ENCODE results near the gene PTCRA. TPM values are rescaled to one million over a fixed set of nuclear protein-coding genes. Genes with fewer than 3 reads are reported as not detected.

Gene PTCRA
- total RNA-seq, 2 donors from 2014 or later, result not detected

DNA sequence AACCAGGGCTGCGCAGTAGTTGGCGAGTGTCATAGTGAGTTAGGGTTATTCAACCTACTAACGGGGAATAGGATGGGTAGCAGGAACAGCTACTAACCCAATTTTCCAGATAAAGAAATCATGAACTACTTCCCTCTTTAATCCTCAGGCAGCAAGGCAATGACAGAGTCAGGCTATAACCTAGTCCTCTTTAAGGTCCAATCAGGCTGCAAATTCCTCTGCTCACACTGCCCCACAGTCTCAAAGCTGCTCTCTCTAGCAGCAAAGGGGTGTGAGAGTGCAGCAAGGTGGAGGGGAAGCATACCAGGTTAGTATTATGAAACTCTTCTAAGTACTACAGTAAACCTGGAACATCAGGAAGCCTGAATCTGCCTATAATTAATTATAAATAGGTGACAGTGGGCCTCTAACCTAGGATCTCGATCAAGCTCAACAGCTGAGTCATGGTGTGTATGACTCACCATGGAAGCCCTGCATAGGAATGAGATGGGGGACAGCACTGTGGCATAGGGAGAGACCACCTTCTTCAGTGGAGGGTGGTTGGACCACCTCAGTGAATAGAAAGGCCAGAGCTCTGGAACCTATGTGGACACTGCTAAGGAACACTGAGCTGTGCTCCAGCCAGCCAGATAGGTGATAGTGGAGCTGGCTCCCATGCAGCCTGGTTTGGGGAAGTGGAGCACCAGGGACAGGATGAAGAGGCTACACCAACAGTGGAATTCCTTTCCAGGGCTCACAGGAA, 55.2 kb downstream of the PTCRA start:
- H3K36me3 ChIP-seq (replicated peaks in 1 of 2; ENCODE audit: insufficient read depth in 1 of 2, low read depth in 2 of 2), result no peaks in the 10 kb centered on the region
- no peaks in the 10 kb centered on the region for H3K27me3 ChIP-seq
- H3K27ac ChIP-seq, result peak overlapping the region; percentile 16 to 67 (median 24)
- no peak overlapping the region for H3K4me3 ChIP-seq
- ATAC-seq (no peak), DNase-seq (no peak)
- TF ChIP-seq, protein P1, sequence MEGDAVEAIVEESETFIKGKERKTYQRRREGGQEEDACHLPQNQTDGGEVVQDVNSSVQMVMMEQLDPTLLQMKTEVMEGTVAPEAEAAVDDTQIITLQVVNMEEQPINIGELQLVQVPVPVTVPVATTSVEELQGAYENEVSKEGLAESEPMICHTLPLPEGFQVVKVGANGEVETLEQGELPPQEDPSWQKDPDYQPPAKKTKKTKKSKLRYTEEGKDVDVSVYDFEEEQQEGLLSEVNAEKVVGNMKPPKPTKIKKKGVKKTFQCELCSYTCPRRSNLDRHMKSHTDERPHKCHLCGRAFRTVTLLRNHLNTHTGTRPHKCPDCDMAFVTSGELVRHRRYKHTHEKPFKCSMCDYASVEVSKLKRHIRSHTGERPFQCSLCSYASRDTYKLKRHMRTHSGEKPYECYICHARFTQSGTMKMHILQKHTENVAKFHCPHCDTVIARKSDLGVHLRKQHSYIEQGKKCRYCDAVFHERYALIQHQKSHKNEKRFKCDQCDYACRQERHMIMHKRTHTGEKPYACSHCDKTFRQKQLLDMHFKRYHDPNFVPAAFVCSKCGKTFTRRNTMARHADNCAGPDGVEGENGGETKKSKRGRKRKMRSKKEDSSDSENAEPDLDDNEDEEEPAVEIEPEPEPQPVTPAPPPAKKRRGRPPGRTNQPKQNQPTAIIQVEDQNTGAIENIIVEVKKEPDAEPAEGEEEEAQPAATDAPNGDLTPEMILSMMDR (IDR thresholded peaks at IDR 0.05), result no peak
- TF ChIP-seq POLR2A (IDR thresholded peaks at IDR 0.05), result peak in 1 of 3 donors; percentile 16
- no peaks in the 10 kb centered on the region for H3K9me3 ChIP-seq
- 69 to 73% methylated on average over 4 of the region's 4 CpGs for WGBS, 2 donors
- peaks cover 20% of the 10 kb centered on the region for H3K4me1 ChIP-seq
- intact Hi-C loops (cut with DNase I), result no loop called here

GRCh38 chr6:42971746-42972327, 56.0 kb downstream of the PTCRA start:
- WGBS, 2 donors, result 69 to 83% methylated on average over 3 of the region's 3 CpGs
- Histone ChIP-seq H3K4me3 (no peak overlapping the region), H3K27ac (peak overlapping the region in 2 of 4 donors; percentile 31 to 67), H3K36me3 (replicated peaks in 1 of 2; ENCODE audit: insufficient read depth in 1 of 2, low read depth in 2 of 2) (no peaks in the 10 kb centered on the region), H3K4me1 (peaks cover 27% of the 10 kb centered on the region), H3K9me3 (no peaks in the 10 kb centered on the region), H3K27me3 (no peaks in the 10 kb centered on the region)
- ATAC-seq, result no peak
- TF ChIP-seq, protein P1 (IDR thresholded peaks at IDR 0.05), result no peak
- TF ChIP-seq POLR2A (IDR thresholded peaks at IDR 0.05), result no peak
- intact Hi-C loops (cut with DNase I), result no loop called here
- no peak for DNase-seq

- Histone ChIP-seq H3K4me3 (no peak overlapping the region), H3K27ac (no peak overlapping the region), H3K9me3 (no peaks in the 10 kb centered on the region), H3K36me3 (replicated peaks in 1 of 2; ENCODE audit: insufficient read depth in 1 of 2, low read depth in 2 of 2) (no peaks in the 10 kb centered on the region), H3K27me3 (no peaks in the 10 kb centered on the region), H3K4me1 (peaks cover 40% of the 10 kb centered on the region)
- intact Hi-C loops (cut with DNase I), result no loop called here
- DNase-seq (no peak), ATAC-seq (no peak)
- no peak for TF ChIP-seq POLR2A (IDR thresholded peaks at IDR 0.05)
- TF ChIP-seq, protein P1 (IDR thresholded peaks at IDR 0.05), result no peak
- WGBS, 2 donors, result 92 to 97% methylated on average over 3 of the region's 3 CpGs
These were observed 58.1 kb downstream of the PTCRA start for GRCh38 chr6:42973926-42974325.

- Histone ChIP-seq H3K4me3 (no peak overlapping the region), H3K9me3 (no peaks in the 10 kb centered on the region), H3K27ac (no peak overlapping the region), H3K27me3 (no peaks in the 10 kb centered on the region), H3K4me1 (peaks cover 42% of the 10 kb centered on the region), H3K36me3 (replicated peaks in 1 of 2; ENCODE audit: insufficient read depth in 1 of 2, low read depth in 2 of 2) (no peaks in the 10 kb centered on the region)
- no peak for ATAC-seq
- intact Hi-C loops (cut with DNase I), result no loop called here
- TF ChIP-seq POLR2A (IDR thresholded peaks at IDR 0.05), result no peak
- TF ChIP-seq, protein P1 (IDR thresholded peaks at IDR 0.05), result no peak
- no peak for DNase-seq
- WGBS, 2 donors, result 69 to 70% methylated on average over 5 of the region's 5 CpGs
These were observed 59.2 kb downstream of the PTCRA start for GRCh38 chr6:42974919-42975505.

Other genes with a start within 250 kb of the PTCRA start
- 1 to 10 TPM; 1.0 to 4.3 TPM for gene PRPH2, start 193.5 kb upstream of the PTCRA start, total RNA-seq
- 10 to 100 TPM; 14.5 to 25.4 TPM for gene TBCC, start 169.9 kb upstream of the PTCRA start, total RNA-seq
- gene BICRAL, start 134.0 kb upstream of the PTCRA start, total RNA-seq, result 1 to 10 TPM; 6.9 to 8.6 TPM
- gene RPL7L1, start 36.4 kb upstream of the PTCRA start, total RNA-seq, result 10 to 100 TPM; 42.2 to 56.3 TPM
- 10 to 100 TPM; 50.8 to 74.7 TPM for gene CNPY3, start 13.4 kb downstream of the PTCRA start, total RNA-seq
- gene GNMT, start 44.7 kb downstream of the PTCRA start, total RNA-seq, result 100 to 1,000 TPM in 1 of 2 donors, 10 to 100 TPM in 1; 67.2 to 630 TPM
- 10 to 100 TPM; 18.1 to 26.2 TPM for gene PEX6, start 63.1 kb downstream of the PTCRA start, total RNA-seq
- 10 to 100 TPM in 1 of 2 donors, 1 to 10 TPM in 1; 8.2 to 13.5 TPM for gene PPP2R5D, start 68.5 kb downstream of the PTCRA start, total RNA-seq
- gene MEA1, start 97.9 kb downstream of the PTCRA start, total RNA-seq, result 10 to 100 TPM; 17.5 to 32.9 TPM
- 10 to 100 TPM; 29.7 to 44.6 TPM for gene KLHDC3, start 98.2 kb downstream of the PTCRA start, total RNA-seq
- 10 to 100 TPM; 28.3 to 29.7 TPM for gene RRP36, start 105.6 kb downstream of the PTCRA start, total RNA-seq
- gene CUL7, start 137.8 kb downstream of the PTCRA start, total RNA-seq, result 10 to 100 TPM; 16.3 to 24.4 TPM
- 10 to 100 TPM; 13.5 to 15.2 TPM for gene MRPL2, start 143.4 kb downstream of the PTCRA start, total RNA-seq
- 10 to 100 TPM; 19.8 to 33.5 TPM for gene KLC4, start 143.6 kb downstream of the PTCRA start, total RNA-seq
- 10 to 100 TPM; 26.4 to 28.0 TPM for gene PTK7, start 160.3 kb downstream of the PTCRA start, total RNA-seq

Measured in body of pancreas (tissue), 4 donors.